NB4 (cell line): ENCODE measurements around the gene NSMCE3.

Experiments
- MAX ChIP-seq: IDR thresholded peaks from 2 replicates; pipeline ENCODE4 v1.6.1; 2011; ENCODE audit warnings: low read depth, low read length
- POLR2A ChIP-seq: IDR thresholded peaks from 2 replicates; pipeline ENCODE4 v1.6.1; 2011; ENCODE audit warnings: mild to moderate bottlenecking; ENCODE audit not compliant: insufficient read length; ENCODE audit errors: extremely low read depth
- TF ChIP-seq, protein P1 (sequence below): IDR thresholded peaks from one replicate; pipeline ENCODE4 v1.5.1; 2012; ENCODE audit warnings: low read depth, low read length

DNA sequence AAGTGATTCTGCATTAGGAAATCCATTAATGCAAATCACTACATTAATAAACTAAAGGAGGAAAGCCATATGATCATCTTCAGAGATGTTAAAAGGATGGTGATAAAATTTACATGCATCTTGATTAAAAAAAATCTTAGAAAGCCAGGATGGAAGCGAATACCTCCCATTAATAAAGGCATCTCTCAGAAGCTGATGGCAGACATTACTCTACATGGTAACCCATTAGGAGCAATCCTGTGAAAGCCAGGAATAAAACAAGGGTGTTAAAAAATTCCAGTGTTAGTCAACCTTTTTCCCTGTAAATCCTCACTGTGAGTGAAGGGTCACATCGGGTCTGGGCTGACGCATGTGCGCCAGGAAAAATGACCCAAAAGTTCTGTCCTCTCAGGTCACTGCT, 25.5 kb downstream of the NSMCE3 start:
- TF ChIP-seq, protein P1, sequence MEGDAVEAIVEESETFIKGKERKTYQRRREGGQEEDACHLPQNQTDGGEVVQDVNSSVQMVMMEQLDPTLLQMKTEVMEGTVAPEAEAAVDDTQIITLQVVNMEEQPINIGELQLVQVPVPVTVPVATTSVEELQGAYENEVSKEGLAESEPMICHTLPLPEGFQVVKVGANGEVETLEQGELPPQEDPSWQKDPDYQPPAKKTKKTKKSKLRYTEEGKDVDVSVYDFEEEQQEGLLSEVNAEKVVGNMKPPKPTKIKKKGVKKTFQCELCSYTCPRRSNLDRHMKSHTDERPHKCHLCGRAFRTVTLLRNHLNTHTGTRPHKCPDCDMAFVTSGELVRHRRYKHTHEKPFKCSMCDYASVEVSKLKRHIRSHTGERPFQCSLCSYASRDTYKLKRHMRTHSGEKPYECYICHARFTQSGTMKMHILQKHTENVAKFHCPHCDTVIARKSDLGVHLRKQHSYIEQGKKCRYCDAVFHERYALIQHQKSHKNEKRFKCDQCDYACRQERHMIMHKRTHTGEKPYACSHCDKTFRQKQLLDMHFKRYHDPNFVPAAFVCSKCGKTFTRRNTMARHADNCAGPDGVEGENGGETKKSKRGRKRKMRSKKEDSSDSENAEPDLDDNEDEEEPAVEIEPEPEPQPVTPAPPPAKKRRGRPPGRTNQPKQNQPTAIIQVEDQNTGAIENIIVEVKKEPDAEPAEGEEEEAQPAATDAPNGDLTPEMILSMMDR: no peak
- TF ChIP-seq MAX (no peak), POLR2A (no peak)
